ENCODE measurements around the gene ITGAX.

Gene ITGAX

GRCh38 chr16:31430380-31431052 lies 75.5 kb downstream of the ITGAX start:
- no peak overlapping the region for H3K27ac ChIP-seq
- TF ChIP-seq ZFX (IDR thresholded peaks at IDR 0.05; ENCODE audit: borderline replicate concordance) (no peak), CTCF (IDR thresholded peaks at IDR 0.05) (no peak)
